K562 (cell line): ENCODE results near the gene PGM2L1. TPM values are rescaled to one million over a fixed set of nuclear protein-coding genes. Genes with fewer than 3 reads are reported as not detected.

Experiments used
- ATAC-seq: fragments of 200-7000 bp; cut with Tn5 transposase; 3 replicates; pipeline ENCODE4 v1.9.1; 2020; ENCODE audit warnings: moderate library complexity
- BruUV-seq: library from RNA; stranded (reverse); fragments of 400-500 nt; replicated peaks from 2 replicates; lab custom pipeline; 2021; lab: Mats Ljungman, UMichigan
- CTCF ChIA-PET: fragments of 300-600 bp; formaldehyde crosslinking; extraction: SDS; loops from one replicate; lab custom pipeline; 2021; ENCODE audit warnings: low intra/inter-chr PET ratio; lab: Yijun Ruan, JAX
- POLR2A ChIA-PET: fragments of 300-600, 350-650 bp; sonication (Branson Sonifier 250); formaldehyde crosslinking; extraction: SDS; loops from one replicate; lab custom pipeline; 2021; ENCODE audit warnings: antibody characterized with exemption, inconsistent platforms; lab: Yijun Ruan, JAX
- DNase-seq, 4 experiments: peaks; one replicate each; pipeline versions ENCODE4 v3.0.0 to v3.0.0-alpha.2; 2011 to 2018; ENCODE audit warnings: low spot score in 3 of 4, mixed read lengths in 3 of 4; ENCODE audit errors: extremely low read depth in 1 of 4
- FAIRE-seq: peaks from 2 replicates; lab custom pipeline; 2011; peaks lifted over from hg19 to GRCh38; lab: Jason Lieb, UNC
- H2AFZ ChIP-seq: 2 replicates; pipeline ENCODE4 v1.6.0; 2011; ENCODE audit warnings: low read depth, low read length, control low read depth, inconsistent platforms
- H3K27ac ChIP-seq: fragments of 200-600 bp; 3 replicates; pipeline ENCODE4 v1.8.0; 2011; ENCODE audit warnings: low read depth, mild to moderate bottlenecking, control low read depth, inconsistent platforms, low read length, moderate library complexity, mixed read lengths; ENCODE audit errors: extremely low read depth
- H3K27me3 ChIP-seq, 2 experiments: fragments of 300-600 bp in 1 of 2; 2 replicates in 1 of 2; 3 replicates in 1 of 2; pipeline versions ENCODE4 v1.6.0 to v1.8.0; 2011; ENCODE audit warnings: inconsistent platforms in 2 of 2, low read length in 2 of 2, mild to moderate bottlenecking in 1 of 2, mixed read lengths in 1 of 2, moderate library complexity in 1 of 2; ENCODE audit not compliant: control insufficient read depth in 2 of 2, insufficient read depth in 2 of 2
- H3K36me3 ChIP-seq: fragments of 300-600 bp; 3 replicates; pipeline ENCODE4 v1.8.0; 2011; ENCODE audit warnings: mild to moderate bottlenecking, low read length, inconsistent platforms; ENCODE audit not compliant: control insufficient read depth, insufficient read depth
- H3K4me1 ChIP-seq, 2 experiments: fragments of 200-600 bp in 1 of 2; replicated peaks in 1 of 2; 2 replicates in 1 of 2; 3 replicates in 1 of 2; pipeline versions ENCODE4 v1.5.1 to v1.8.0; 2011; ENCODE audit warnings: inconsistent platforms in 2 of 2, low read length in 2 of 2, mild to moderate bottlenecking in 1 of 2, mixed read lengths in 1 of 2, moderate library complexity in 1 of 2; ENCODE audit not compliant: control insufficient read depth in 2 of 2, insufficient read depth in 2 of 2
- H3K4me2 ChIP-seq: 2 replicates; pipeline ENCODE4 v1.6.1; 2011; ENCODE audit warnings: low read length, control low read depth, inconsistent platforms, mixed read lengths; ENCODE audit not compliant: insufficient read depth
- H3K4me3 ChIP-seq: fragments of 200-600 bp; sonication (generic), shearing (Covaris generic); 2 replicates; pipeline ENCODE4 v1.5.1; 2016; ENCODE audit warnings: control low read depth, inconsistent platforms
- H3K79me2 ChIP-seq: fragments of 200-600 bp; 3 replicates; pipeline ENCODE4 v1.8.0; 2011; ENCODE audit warnings: low read length, inconsistent platforms; ENCODE audit not compliant: control insufficient read depth, insufficient read depth
- H3K9ac ChIP-seq, 2 experiments: 2 replicates each; pipeline versions ENCODE4 v1.6.0 to v1.6.1; 2011; ENCODE audit warnings: low read depth in 2 of 2, low read length in 2 of 2, control low read depth in 1 of 2, inconsistent platforms in 1 of 2, mild to moderate bottlenecking in 1 of 2, mixed read lengths in 1 of 2; ENCODE audit not compliant: insufficient read depth in 1 of 2
- H3K9me1 ChIP-seq: one replicate; pipeline ENCODE4 v1.6.0; 2011; ENCODE audit warnings: inconsistent platforms, mild to moderate bottlenecking, low read length, moderate library complexity; ENCODE audit not compliant: control insufficient read depth, insufficient read depth
- H3K9me3 ChIP-seq: replicated peaks from 2 replicates; pipeline ENCODE4 v1.5.1; 2011; ENCODE audit warnings: low read depth, low read length, inconsistent platforms; ENCODE audit not compliant: control insufficient read depth, insufficient read depth
- H4K20me1 ChIP-seq: replicated peaks from 2 replicates; pipeline ENCODE4 v1.6.1; 2011; ENCODE audit warnings: low read length, inconsistent platforms, mixed read lengths; ENCODE audit not compliant: control insufficient read depth, insufficient read depth
- CBFB ChIP-seq: sonication (generic); formaldehyde crosslinking; IDR thresholded peaks from 2 replicates; pipeline ENCODE4 v1.4.0; 2020; ENCODE audit warnings: mild to moderate bottlenecking, missing genetic modification reagents
- USF2 ChIP-seq: sonication (generic); formaldehyde crosslinking; IDR thresholded peaks from 2 replicates; pipeline ENCODE4 v1.5.0; 2020; ENCODE audit warnings: missing genetic modification reagents
- ZNF740 ChIP-seq, 3 experiments: fragments of 200-800 bp in 1 of 3; sonication (Bioruptor generic) in 1 of 3; sonication (generic) in 1 of 3; formaldehyde crosslinking in 1 of 3; IDR thresholded peaks; 2 replicates each; pipeline versions ENCODE4 v1.6.1 to v1.8.0; 2016 to 2022; ENCODE audit warnings: mild to moderate bottlenecking in 2 of 3, missing compliant biosample characterization in 2 of 3, missing genetic modification characterization in 2 of 3, missing genetic modification reagents in 1 of 3
- WGBS: fragments of 100-300 bp; shearing (Covaris generic); methylation state at CpG from one replicate; pipeline ENCODE4 v1.1.6; 2016; ENCODE audit warnings: low coverage, mixed read lengths; ENCODE audit not compliant: insufficient coverage; ENCODE audit errors: missing lambda C conversion rate; 5-methylcytosine and 5-hydroxymethylcytosine counted together
- in situ Hi-C: fragments of 300-500 bp; cut with MboI; formaldehyde crosslinking; loops from 4 replicates; pipeline ENCODE4 v1.15.0; 2018; ENCODE audit warnings: inconsistent platforms, mixed read lengths
- intact Hi-C: fragments of 100-400 bp; cut with micrococcal nuclease; formaldehyde crosslinking; loops from 2 replicates; pipeline ENCODE4 v1.14.2; 2022
- polyA plus RNA-seq, 8 experiments: library from polyadenylated mRNA; depleted of rRNA in 4 of 8; stranded (reverse) in 5 of 8; unstranded in 3 of 8; fragments of >200 nt; fragmentation: Nextera tagmentation in 2 of 8; fragmentation: Illumina TruSeq in 1 of 8; extraction: Ambion mirVana in 2 of 8; extraction: Trizol in 1 of 8; gene quantifications; 2 replicates each; pipeline versions ENCODE4 v1.2.1 to v1.2.3, GENCODE V29; 2011 to 2014; ENCODE audit warnings: inconsistent platforms in 1 of 8, missing spikeins in 1 of 8
- total RNA-seq, 7 experiments: library from RNA; depleted of rRNA in 6 of 7; stranded (reverse); fragments of >200 nt in 6 of 7; fragmentation: Illumina TruSeq in 2 of 7; extraction: Trizol in 2 of 7; gene quantifications; 2 replicates each; pipeline versions ENCODE4 v1.2.1 to v1.2.3, GENCODE V29; 2011 to 2021; ENCODE audit warnings: low replicate concordance in 1 of 7

The PGM2L1 gene
- total and polyA plus RNA-seq, 9 of the 15 experiments (the other 6 are each of a cell fraction or from before 2014, with no cell fraction given): 0.32 to 0.95 (median 0.63) TPM

- Histone ChIP-seq H3K79me2 (no peaks in the 10 kb centered on the region), H3K4me3 (peak overlapping the region; percentile 43; the same call in 1 of the 2 replicates), H3K4me1 (peaks cover 0 to 10% of the 10 kb centered on the region in 2 experiments; a peak in 3 of 5 replicates), H2AFZ (peak overlapping the region; percentile 78), H3K4me2 (peak overlapping the region; percentile 68), H3K9me1 (no peaks in the 10 kb centered on the region), H3K36me3 (no peaks in the 10 kb centered on the region), H3K27me3 (peaks cover 4 to 7% of the 10 kb centered on the region in 2 experiments; a peak in 4 of 5 replicates), H4K20me1 (no peaks in the 10 kb centered on the region), H3K27ac (no peak overlapping the region), H3K9ac (peak overlapping the region in 1 of 2 experiments; percentile 85; a peak in 2 of 4 replicates), H3K9me3 (no peaks in the 10 kb centered on the region; the same call in 1 of the 2 replicates)
- no peak for DNase-seq
- in situ Hi-C loops (no loop called here), intact Hi-C loops (no loop called here)
- BruUV-seq: no TSS peak
- ATAC-seq: peak; percentile 7
- CTCF ChIA-PET: no interaction called here
- TF ChIP-seq CBFB (CRISPR knock-in tag): peak; percentile 73; the same call in 1 of the 2 replicates
- TF ChIP-seq USF2: no peak
- peak; percentile 60 for TF ChIP-seq ZNF740 (CRISPR knock-in tag; IDR thresholded peaks at IDR 0.05)
- TF ChIP-seq ZNF740 (tag; IDR thresholded peaks at IDR 0.05): no peak
- 37% methylated on average over 11 of the region's 11 CpGs for WGBS
- no peak for FAIRE-seq
- POLR2A ChIA-PET: interaction anchor here (0.6 to 0.9 kb wide), 2 partner anchors 10 to 1103 kb away, joined by 3 read pairs; no protein-coding TSS in a partner anchor
These were observed 87.4 kb downstream of the PGM2L1 start for GRCh38 chr11:74310857-74311256.
